Measurements from ENCODE around the gene STYX. TPM values are rescaled to one million over a fixed set of nuclear protein-coding genes. Genes with fewer than 3 reads are reported as not detected.

The STYX gene
- total and polyA plus RNA-seq, 2 of the 8 experiments (the other 6 are each of a cell fraction or from before 2014, with no cell fraction given) = 8.3 to 29.0 TPM

DNA sequence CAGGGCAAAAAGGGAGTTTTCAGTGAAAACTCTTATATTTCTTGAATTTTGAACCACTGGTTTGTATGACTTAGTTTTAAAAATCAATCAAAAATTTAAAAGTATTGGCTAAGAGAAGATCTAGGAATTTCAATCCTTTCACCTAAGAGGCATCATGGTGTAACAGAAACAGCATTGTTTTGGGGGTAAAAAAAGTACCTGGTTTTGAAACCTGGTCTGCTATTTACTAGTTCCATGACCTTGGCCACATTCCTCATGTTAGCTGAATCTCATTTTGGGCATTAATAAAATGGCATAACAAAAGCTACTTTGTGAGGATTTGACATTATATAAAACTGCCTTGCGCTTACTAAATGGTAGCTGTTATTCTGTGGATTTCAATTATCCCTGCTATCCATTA is 78.1 kb downstream of the STYX start:
- Histone ChIP-seq H3K79me2 (ENCODE audit: control insufficient read depth in 1 of 2, insufficient read depth in 2 of 2, low read length in 2 of 2) (no peaks in the 10 kb centered on the region), H4K91ac (replicated peaks; ENCODE audit: insufficient read length, low read length) (no peak overlapping the region), H3K23ac (ENCODE audit: insufficient read length) (no peak overlapping the region), H3K23me2 (ENCODE audit: low read depth, low read length) (no peaks in the 10 kb centered on the region), H4K5ac (ENCODE audit: insufficient read length, low read depth, low read length) (no peak overlapping the region), H3K56ac (replicated peaks; ENCODE audit: insufficient read length, low read depth, low read length) (no peak overlapping the region), H3K9ac (replicated peaks in 1 of 4; ENCODE audit: extremely low read depth in 1 of 4, low read depth in 3 of 4, low read length in 3 of 4) (no peak overlapping the region), H3K9me3 (ENCODE audit: insufficient read depth in 2 of 2, low read depth in 1 of 2, low read length in 1 of 2) (no peaks in the 10 kb centered on the region), H4K8ac (ENCODE audit: extremely low read depth, insufficient read depth, low read length) (no peak overlapping the region), H2BK20ac (ENCODE audit: low read length) (no peak overlapping the region), H3K4me3 (ENCODE audit: extremely low read depth in 1 of 4, insufficient read depth in 2 of 4, low read depth in 3 of 4, low read length in 4 of 4) (no peak overlapping the region), H3K18ac (ENCODE audit: extremely low read depth, low read length) (no peak overlapping the region), H3K4ac (replicated peaks; ENCODE audit: insufficient read length, low read depth, low read length) (no peak overlapping the region), H2BK5ac (ENCODE audit: low read depth, low read length) (no peak overlapping the region), H3K14ac (ENCODE audit: insufficient read length) (no peak overlapping the region), H3K79me1 (ENCODE audit: low read depth, low read length) (no peaks in the 10 kb centered on the region), H3K4me2 (ENCODE audit: insufficient read depth in 1 of 2, low read depth in 2 of 2, low read length in 2 of 2) (no peak overlapping the region), H2BK12ac (ENCODE audit: low read depth, low read length) (no peak overlapping the region), H2BK15ac (ENCODE audit: low read length) (no peak overlapping the region), H2AK5ac (ENCODE audit: low read depth, low read length) (no peak overlapping the region), H2AFZ (ENCODE audit: low read length) (no peak overlapping the region), H3K27me3 (replicated peaks in 1 of 4; ENCODE audit: control insufficient read depth in 3 of 4, extremely low read depth in 1 of 4, insufficient read depth in 3 of 4, low read length in 3 of 4) (no peaks in the 10 kb centered on the region), H3K27ac (ENCODE audit: low read depth, low read length) (no peak overlapping the region), H2BK120ac (replicated peaks; ENCODE audit: low read depth, low read length) (no peak overlapping the region), H3K36me3 (ENCODE audit: control insufficient read depth in 2 of 4, insufficient read depth in 4 of 4, low read length in 3 of 4) (no peaks in the 10 kb centered on the region), H4K20me1 (replicated peaks in 1 of 2; ENCODE audit: control insufficient read depth in 1 of 2, insufficient read depth in 2 of 2, low read length in 2 of 2) (no peaks in the 10 kb centered on the region), H3K4me1 (replicated peaks in 1 of 4; ENCODE audit: control insufficient read depth in 3 of 4, insufficient read depth in 4 of 4, low read length in 3 of 4) (no peaks in the 10 kb centered on the region)
- ChIA-PET CTCF (ENCODE audit: partially characterized antibody) (interaction anchor here (0.9 to 1.3 kb wide), 3 partner anchors 9 to 153 kb away, joined by 3 to 4 read pairs (median 3); no protein-coding TSS in a partner anchor), POLR2A (ENCODE audit: partially characterized antibody) (no interaction called here)
- no peak for DNase-seq (ENCODE audit: low read depth in 1 of 2, low spot score in 2 of 2)
- WGBS, 2 experiments (ENCODE audit: extremely low coverage in 1 of 2, insufficient coverage in 1 of 2, insufficient read length in 1 of 2, insufficient replicate concordance in 2 of 2, low coverage in 1 of 2, low lambda C conversion rate in 2 of 2, missing lambda C conversion rate in 1 of 2) = 83% methylated on average over 1 of the region's 1 CpG; no CpG with 5 or more reads in 1 of the 2 experiments
- no peak for FAIRE-seq
- no peak for TF ChIP-seq ATF3 (IDR thresholded peaks at IDR 0.05; ENCODE audit: insufficient read depth, low read depth, low read length)
- no peak for TF ChIP-seq HDAC6 (IDR thresholded peaks at IDR 0.05; ENCODE audit: low read depth, low read length)
- TF ChIP-seq HDAC2 (IDR thresholded peaks at IDR 0.05; ENCODE audit: borderline replicate concordance in 1 of 2, low read depth in 2 of 2, low read length in 2 of 2) = no peak
- no peak for TF ChIP-seq ZNF274 (IDR thresholded peaks at IDR 0.05; ENCODE audit: borderline replicate concordance, extremely low read depth, low read length)
- no peak for TF ChIP-seq POLR2A (IDR thresholded peaks at IDR 0.05; ENCODE audit: control extremely low read depth in 1 of 2, low read depth in 2 of 2, low read length in 2 of 2)
- no peak for TF ChIP-seq MAX (IDR thresholded peaks at IDR 0.05)
- no peak for TF ChIP-seq CBX8 (IDR thresholded peaks at IDR 0.05; ENCODE audit: borderline replicate concordance, low read depth, low read length)
- TF ChIP-seq RFX5 (IDR thresholded peaks at IDR 0.05; ENCODE audit: borderline replicate concordance, low read depth, low read length) = no peak
- no peak for TF ChIP-seq NANOG (IDR thresholded peaks at IDR 0.05; ENCODE audit: insufficient read depth, low read depth, low read length, poor library complexity, severe bottlenecking)
- TF ChIP-seq SIX5 (IDR thresholded peaks at IDR 0.05; ENCODE audit: low read depth, low read length) = no peak
- TF ChIP-seq EGR1 (IDR thresholded peaks at IDR 0.05; ENCODE audit: borderline replicate concordance, low read depth, low read length) = no peak
- TF ChIP-seq JUND (IDR thresholded peaks at IDR 0.05; ENCODE audit: low read length) = no peak
- TF ChIP-seq ASH2L (IDR thresholded peaks at IDR 0.05; ENCODE audit: low read length) = no peak
- no peak for TF ChIP-seq EP300 (IDR thresholded peaks at IDR 0.05; ENCODE audit: borderline replicate concordance in 1 of 2, low read depth in 2 of 2, low read length in 2 of 2)

All from H1 (cell line).